ENCODE results near the gene PDK4.

GRCh38 chr7:95623788-95624187 lies 27.5 kb upstream of the PDK4 start:
- TF ChIP-seq, protein P1, sequence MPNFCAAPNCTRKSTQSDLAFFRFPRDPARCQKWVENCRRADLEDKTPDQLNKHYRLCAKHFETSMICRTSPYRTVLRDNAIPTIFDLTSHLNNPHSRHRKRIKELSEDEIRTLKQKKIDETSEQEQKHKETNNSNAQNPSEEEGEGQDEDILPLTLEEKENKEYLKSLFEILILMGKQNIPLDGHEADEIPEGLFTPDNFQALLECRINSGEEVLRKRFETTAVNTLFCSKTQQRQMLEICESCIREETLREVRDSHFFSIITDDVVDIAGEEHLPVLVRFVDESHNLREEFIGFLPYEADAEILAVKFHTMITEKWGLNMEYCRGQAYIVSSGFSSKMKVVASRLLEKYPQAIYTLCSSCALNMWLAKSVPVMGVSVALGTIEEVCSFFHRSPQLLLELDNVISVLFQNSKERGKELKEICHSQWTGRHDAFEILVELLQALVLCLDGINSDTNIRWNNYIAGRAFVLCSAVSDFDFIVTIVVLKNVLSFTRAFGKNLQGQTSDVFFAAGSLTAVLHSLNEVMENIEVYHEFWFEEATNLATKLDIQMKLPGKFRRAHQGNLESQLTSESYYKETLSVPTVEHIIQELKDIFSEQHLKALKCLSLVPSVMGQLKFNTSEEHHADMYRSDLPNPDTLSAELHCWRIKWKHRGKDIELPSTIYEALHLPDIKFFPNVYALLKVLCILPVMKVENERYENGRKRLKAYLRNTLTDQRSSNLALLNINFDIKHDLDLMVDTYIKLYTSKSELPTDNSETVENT (CRISPR knock-in tag; IDR thresholded peaks at IDR 0.05), result no peak
- TF ChIP-seq CBX8 (IDR thresholded peaks at IDR 0.05; ENCODE audit: borderline replicate concordance, extremely low read depth, low read depth, low read length, poor library complexity, severe bottlenecking) (no peak), RAD21 (CRISPR knock-in tag; conservative IDR thresholded peaks at IDR 0.05 in 1 of 2, IDR thresholded peaks at IDR 0.05 in 1 of 2) (no peak)

Data from K562 (cell line).